Stimulated activated CD8-positive, alpha-beta memory T cell treated with anti-CD3 and anti-CD28 coated beads, Interleukin-12 subunit alpha, Interleukin-12 subunit beta, amount 100 ng/mL, for 24 hours (primary cell): ENCODE data around the gene DOK6.
"Not testable (repeated sequence)": the region's sequence is repeated elsewhere in the genome, so short reads cannot be mapped to it uniquely, and the experiment has no call there.

Source experiments
- DNase-seq: peaks from one replicate; pipeline ENCODE4 v3.0.0-alpha.2; 2020; ENCODE audit errors: extremely low read depth

The DOK6 gene

DNA sequence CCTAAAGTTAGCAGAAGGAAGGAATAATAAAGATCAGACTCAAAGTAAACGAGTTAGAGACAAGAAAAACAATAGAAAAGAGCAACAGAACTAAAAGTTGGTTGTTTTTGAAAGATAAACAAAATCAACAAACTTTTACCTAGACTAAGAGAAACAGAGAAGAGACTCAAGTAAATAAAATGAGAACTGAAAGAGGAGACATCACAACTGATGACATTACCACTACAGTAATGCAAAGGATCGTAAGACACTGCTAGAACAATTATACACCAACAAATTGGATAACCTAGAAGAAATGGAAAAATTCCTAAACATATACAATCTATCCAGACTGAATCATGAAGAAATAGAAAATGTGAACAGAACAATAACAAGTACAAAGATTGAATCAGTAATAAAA, 407.7 kb downstream of the DOK6 start:
- no peak for DNase-seq

DNA sequence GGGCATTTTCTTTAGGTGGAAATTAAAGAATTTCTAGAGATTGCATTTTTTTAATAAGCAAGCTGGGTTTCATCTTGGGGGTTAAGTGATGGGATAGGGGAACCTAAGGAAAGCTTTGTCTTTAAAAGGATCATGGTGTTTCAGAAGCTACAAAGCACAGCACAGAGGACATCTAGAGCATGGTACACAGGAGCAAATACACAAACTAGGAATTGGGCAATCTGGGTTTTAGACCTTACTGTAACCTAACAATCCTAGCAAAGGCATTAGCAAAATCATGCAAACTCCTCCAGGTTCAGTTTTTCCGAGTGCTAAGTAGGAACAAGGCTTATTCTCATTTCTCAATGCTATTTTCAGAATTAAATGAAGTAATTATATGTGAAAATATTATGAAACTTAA, 412.9 kb downstream of the DOK6 start:
- DNase-seq, result no peak

DNA sequence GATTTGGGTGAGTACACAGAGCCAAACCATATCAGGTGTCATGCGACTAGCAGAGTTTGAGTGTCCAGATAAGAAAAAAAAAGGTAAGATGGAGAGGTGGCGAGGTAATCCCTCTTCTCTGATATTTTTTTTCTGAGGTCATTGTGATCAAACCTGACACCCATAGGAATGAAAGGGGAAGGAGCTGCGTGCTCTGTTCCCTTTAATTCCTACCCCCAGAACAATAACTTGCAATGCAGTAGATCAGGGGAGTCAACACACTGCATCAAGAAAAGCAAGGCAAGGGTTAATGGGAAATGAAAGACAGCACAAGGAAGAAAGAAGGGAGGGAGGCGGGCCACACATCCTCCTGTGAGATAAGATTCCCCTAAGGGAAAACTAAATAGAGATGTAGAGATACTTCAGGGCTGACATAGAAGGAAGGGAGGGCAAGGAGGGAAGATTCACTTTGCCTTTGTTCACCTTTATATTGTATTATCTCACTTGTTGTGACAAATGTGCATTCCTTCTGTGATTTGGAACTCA, 414.2 kb downstream of the DOK6 start:
- no peak for DNase-seq

DNA sequence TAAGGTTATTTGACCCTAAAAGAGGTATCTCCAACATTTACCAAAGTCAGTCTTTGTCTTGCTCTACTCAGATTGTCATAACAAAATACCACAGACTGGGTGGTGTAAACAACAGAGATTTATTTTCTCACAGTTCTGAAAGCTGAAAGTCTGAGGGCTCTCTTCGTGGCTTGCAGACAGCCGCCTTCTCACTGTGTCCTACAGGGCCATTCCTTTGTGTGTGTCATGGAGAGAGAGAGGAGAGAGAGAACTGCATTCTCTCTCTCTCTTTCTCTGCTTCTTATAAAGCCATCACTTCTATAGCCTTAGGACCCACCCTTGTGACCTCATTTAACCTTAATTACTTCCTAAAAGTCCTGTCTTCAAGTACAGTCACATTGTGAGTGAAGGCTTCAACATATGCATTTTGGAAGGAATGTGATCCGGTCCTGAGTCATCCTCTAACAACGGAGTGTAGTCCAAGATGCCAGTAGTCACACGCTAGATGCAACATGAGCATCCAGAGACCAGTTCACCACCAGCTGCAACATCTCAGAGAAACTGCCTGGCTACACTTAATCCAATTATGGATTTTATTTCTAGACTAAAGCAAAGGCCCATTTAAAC, 416.8 kb downstream of the DOK6 start:
- no peak for DNase-seq

DNA sequence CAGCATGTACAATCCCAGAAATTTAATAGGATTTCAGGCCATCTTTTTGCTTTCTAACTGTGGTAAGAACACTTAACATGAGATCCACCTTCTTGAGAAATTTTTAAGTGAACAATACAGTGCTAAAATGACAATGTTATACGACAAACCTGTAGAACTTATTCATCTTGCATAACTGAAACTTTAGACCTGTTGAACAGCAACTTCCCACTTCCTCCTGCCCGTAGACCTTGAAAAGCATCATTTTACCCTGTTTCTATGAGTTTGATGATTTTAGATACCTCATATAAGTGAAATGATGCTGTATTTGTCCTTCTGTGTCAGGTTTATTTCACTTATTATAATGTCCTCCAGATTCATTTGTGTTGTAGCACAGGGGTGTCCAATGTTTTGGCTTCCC, 418.8 kb downstream of the DOK6 start:
- DNase-seq, result no peak

DNA sequence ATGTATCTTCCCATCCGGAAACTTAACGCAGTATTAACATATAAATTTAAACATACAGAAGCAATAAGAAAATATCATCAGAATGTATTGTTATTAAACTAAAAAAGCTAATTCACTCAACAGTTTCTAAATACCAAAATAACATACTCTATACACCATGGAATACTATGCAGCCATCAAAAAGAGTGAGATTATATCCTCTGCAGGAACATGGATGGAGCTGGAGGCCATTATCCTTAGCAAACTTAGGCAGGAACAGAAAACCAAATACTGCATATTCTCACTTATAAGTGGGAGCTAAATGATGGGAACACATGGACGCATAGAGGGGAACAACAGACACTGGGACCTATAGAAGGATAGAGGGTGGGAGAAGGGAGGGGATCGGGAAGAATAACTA, 419.9 kb downstream of the DOK6 start:
- no peak for DNase-seq

DNA sequence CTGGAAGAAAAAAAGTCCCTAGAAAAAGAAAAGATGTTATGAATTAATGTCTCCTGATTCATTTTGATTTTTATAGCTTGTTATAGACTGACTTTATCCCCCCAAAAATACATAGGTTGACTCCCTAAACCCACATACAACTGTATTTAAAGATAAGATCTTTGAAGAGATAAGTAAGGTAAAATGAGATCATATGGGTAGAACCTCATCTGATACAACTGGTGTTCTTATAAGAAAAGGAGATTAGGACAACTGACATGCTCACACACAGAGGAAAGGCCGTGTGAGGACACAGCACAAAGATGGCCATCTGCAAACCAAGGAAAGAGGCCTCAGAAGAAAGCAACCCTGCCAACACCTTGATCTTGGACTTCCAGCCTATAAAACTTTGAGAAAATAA, 429.5 kb downstream of the DOK6 start:
- DNase-seq, result no peak

DNA sequence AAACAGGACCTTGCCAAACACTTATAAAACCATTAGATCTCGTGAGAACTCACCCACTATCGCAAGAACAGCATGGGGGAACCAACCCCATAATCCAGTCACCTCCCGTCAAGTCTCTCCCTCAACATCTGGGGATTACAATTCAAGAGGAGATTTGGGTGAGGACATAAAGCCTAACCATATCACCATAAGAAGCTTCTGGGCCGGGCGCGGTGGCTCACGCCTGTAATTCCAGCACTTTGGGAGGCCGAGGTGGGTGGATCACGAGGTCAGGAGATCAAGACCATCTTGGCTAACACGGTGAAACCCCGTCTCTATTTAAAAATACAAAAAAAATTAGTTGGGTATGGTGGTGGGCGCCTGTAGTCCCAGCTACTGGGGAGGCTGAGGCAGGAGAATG, 434.3 kb downstream of the DOK6 start:
- DNase-seq, result not testable (repeated sequence)

DNA sequence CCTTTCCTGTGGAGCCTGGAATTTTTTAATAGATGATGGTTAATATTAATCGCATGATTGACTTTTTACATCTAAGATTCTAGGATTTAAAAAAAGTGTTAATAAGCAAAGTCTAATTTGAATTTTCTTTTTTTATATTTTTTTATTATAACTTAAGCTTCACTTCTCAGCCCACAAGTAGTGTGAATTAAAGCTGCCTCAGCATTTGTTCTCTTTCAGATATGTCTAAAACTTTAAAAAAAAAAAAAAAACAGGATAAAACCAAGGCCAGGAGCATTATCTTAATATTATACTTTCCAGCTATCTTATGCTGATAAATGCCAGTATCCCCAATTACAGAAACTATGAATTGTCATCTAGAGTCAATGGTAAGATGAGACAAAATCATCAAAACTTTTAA, 437.3 kb downstream of the DOK6 start:
- no peak for DNase-seq

DNA sequence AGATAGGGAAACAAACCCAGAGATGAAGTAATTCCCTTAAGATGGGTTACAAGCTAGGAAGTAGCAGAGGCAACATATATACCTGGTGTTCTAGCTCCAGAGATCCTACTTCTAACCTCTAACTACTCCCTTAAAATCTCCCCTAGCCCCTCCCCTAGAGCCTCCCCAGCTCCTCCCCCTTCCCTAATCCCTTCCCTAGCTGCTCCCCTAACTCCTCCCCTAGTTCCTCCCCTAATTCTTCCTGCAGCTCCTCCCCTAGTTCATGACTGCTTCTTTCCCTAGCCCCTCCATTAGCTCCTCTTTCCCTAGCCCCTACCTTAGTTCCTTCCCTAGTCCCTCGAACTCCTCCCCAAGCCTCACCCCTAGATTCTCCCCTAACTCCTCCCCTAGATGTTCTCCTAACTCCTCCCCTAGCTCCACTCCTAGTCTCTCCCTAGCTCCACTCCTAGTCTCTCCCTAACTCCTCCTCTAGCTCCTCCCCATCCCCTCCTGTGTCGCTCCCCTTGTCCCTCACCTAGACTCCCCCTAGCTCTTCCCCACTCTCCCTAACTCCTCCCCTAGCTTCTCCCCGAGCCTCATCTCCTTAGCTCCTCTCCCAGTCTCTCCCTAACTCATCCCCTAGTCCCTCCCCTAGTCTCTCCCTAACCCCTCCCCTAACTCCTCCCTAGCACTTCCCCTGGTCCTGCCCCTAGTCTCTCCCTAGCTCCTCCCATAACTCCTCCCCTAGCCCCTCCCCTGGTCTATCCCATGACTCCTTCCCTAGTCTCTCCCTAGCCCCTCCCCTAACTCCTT, 438.1 kb downstream of the DOK6 start:
- no peak for DNase-seq

DNA sequence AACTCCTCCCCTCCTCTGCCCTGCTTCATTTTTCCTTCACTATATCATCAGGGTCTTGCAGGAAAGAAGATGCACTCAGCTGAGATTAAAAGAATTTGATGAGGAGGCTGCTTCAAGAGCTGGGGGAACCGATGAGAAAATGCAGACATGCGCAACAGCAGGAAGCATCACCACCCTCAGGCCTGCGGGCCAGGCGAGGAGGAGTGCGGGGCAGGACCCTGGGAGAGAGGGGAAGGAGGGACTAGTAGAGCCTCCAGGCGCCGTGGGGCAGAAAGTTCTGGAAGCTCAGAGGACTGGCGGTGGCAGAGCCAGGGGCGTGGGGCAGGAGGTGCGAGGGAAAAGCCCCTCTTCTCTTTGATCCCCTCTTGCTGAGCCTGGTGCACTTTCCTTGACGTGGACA, 438.8 kb downstream of the DOK6 start:
- DNase-seq, result no peak

DNA sequence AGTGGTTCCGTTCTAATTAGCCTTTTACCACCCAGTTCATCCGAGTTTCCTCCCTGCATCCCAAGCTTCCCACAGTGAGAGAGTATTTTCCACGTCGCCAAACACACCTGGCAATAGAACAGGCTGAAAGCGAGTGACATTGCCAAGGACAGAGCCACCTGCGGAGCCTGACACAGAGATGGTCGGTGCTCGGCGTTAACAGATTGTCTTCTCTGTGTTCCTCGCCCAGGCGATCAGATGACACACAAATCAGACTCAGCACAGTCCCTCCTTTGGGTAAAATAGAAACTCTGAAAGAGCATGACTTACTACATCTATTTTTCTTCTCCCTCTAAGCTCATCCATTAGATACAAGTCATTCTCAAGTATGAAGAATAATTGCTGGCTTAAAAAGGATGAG, 439.3 kb downstream of the DOK6 start:
- DNase-seq, result no peak

DNA sequence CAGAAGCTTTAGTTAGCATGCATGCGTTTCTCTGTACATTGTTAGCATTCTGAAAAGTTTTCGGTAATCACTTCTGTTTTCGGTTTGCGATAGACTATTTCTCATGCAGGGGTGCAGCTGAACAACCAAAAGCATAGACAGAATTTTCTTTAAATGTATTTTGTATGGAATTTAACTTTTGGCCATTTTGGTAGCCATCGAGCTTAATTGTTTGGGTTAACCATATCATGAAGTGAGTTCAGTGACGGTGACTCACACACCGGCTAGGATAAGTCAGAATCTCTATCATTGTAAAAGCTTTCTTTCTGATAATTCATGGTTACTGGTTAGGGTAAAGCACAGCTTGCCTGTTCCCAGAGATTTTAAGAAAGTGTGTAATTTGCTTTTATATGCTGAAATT, 439.8 kb downstream of the DOK6 start:
- no peak for DNase-seq

DNA sequence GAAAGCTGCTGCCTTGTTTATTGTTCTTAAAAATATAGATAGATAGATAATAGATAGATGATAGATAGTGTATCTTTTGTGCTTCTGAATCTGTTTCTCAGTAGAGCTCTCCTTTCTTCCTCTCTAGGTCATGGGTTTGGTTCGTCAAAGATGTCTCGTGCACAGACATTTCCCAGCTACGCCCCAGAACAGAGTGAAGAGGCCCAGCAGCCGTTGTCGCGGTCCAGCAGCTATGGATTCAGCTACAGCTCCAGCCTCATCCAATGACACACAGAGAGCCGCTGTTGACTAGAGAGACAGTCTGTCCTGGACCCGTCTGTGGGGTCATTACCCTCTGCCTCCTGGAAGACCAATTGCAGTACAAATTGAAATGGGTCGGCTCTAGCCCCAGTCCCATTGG, 440.4 kb downstream of the DOK6 start:
- DNase-seq, result no peak

DNA sequence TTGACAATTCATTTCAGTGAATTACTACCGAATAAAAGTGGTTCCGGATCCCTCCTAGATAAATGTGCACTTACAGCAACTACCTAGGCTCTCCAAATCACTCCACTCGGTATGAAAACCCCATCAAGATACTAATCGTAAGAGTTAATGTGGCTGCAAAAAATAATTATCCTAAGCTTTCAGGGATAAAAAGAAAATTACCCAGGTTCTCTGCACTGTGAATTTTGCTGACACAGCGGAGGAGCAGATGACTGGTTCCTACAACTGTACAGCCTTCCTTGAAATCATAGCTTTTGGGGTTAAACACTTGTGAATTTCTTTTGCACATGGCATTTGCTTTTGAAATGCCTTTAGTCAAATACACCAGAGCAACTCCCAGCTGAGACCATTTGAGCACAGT, 442.3 kb downstream of the DOK6 start:
- no peak for DNase-seq

DNA sequence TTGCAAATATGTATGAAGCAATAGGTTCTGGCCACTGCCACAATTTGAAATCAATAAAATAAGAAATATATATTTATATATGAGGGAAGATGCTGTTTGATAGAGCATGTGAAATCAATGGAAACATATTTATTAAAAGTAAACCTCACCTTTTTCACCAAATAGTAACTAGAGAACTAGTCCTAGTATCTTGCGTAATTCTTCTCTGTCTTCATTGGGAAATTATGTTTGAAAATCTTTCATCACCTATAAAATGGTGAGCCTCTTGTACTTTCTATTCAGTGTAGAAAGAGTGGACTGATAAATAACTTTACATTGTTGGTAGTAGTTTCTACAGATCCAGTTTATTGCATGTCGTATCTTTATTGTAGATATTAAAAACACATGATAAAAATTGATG, 444.0 kb downstream of the DOK6 start:
- DNase-seq, result no peak

DNA sequence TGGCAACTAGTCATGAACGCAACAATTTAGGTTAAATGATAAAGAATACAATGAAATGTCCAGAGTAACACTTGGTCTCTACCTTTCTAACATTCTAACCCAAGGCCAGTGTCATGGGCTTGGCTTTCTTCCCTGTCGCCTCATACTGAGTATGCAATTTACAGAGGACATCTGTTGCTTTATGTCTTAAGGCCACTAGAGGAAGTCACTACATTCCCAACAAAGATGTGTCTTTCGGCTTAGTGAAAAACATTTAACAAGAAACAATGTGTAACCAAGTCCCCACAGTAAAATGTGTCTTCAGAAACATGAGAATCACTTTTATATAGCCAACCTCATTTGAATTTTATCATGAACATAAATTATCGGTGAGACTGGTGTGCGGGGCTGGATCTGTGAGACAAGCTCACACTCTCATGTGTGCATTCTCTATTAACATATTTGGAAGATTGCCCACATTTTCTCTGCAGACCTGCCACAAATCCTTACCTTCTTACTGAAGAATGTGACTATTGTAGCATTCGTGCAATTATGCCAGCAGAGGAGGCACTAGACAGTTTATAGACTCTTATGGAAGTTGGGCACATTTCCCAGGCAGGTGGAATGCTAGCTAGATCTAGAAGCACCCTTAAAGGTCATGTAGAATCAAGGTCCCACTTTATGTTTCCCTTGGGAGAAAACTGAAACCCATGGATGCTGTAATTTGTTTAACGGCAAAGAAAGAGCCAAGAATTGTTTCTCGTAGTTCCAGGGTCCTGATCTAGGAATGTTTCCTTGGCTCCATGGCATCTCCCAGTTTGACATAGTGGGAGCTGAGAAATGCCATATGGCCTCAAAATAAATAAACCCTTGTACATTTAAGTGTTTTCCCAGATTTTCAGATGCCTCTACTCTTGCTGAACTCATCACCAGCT, 445.2 kb downstream of the DOK6 start:
- DNase-seq, result no peak

DNA sequence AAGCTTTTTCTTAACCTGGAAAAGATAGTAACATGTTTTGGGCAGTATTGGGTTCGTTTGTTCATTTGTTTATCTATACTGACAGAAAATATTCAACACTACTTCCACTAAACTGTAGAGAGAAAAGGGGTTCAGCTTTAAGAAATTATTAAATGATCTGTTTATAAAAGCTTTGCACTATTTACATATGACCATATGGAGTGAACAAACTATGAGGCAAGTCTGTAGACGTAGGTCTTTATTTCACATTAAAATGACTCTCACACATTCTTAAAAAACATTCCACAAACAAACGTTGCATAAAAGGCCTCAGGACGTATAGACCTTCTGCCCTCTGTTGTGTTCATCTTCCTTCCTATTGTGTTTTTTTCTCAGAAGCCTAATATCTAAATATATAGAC, 452.4 kb downstream of the DOK6 start:
- DNase-seq, result no peak

DNA sequence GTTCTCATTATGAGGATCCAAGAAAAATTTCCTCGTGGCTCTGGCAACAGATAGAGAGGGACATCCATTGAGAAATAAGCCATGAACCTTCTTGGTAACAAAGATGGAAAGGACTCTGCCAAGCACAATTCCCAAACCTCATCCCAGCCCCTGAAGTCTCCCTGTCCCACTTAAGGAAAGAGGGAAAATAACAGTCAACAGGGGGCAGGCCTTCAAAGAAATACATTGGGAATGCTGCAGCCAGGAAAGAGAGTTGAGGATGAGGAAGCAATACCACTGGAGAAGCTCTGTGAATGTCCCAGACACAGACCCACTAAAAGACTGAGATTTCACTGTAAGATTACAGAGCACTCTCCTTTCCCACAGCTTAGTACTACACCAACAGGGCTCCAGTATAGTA, 453.8 kb downstream of the DOK6 start:
- DNase-seq, result no peak

DNA sequence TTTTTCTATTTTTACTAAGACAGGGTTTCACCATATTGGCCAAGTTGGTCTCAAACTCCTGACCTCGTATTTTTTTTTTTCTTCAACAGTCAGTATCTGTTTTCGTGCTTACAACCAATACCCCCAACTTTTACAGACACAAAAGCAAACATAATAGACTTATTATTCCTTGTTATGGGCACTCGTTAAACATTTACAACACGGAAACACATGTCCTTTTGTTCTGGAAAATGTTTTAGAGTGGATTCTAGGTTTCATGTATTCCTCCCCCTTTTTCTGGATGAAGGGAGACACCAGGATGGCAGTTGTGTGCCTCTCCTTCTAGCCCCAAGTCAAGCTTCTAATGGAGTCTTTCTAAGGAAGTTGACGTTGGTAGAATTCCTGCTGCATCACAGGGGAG, 458.2 kb downstream of the DOK6 start:
- DNase-seq, result no peak

DNA sequence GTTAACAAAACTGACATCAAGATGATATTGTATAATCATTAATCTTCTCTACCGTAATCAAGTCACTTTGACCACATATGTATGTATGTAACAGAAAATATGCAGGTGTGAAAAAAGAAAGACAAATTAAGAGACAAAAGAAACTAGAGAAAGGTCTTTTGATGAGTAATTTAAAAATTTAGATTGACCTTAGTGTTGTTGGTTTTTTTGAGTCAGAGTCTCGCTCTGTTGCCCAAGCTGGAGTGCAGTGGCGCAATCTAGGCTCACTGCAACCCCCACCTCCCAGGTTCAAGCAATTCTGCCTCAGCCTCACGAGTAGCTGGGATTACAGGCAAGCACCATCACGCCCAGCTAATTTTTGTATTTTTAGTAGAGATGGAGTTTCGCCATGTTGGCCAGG, 464.1 kb downstream of the DOK6 start:
- DNase-seq, result not testable (repeated sequence)

DNA sequence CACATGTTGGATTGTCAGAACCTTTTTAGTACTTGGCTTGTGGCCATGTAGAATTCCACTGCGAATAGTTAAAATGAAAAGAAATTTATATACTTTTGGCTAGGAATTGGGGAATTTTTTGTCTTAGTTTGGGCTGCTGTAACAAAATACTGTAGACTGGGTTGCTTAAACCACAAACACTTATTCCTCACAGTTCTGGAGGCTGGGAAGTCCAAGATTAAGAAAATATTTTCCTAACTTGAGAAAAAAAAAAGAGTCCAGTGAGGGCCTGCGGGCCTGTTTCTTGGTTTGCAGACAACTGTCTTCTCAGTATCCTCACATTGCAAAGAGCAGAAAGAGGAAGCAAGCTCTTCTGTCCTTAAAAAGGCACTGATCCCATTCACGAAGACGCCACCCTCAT, 465.1 kb downstream of the DOK6 start:
- DNase-seq, result no peak

DNA sequence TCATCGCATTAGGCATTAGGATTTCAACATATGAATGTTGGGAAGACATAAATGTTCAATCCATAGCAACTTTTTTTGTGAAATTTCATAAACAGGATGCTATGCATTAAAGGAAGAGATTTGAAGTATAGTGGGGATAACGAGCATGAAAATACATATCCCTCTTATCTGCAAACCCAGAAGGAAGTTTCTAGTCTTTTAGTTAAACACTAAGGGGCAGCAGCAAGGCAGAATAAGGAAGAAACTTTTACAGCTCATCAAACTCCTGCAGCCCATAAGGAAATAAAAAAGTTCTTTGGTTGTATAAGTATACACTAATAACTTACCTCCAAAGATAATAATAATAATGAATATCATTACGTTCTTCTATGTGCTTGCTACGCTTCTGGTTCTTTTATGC, 465.5 kb downstream of the DOK6 start:
- DNase-seq, result no peak
